ENCODE results near the gene PYGO2. TPM values are rescaled to one million over a fixed set of nuclear protein-coding genes. Genes with fewer than 3 reads are reported as not detected.
A peak's percentile ranks its signal among the peaks of the same experiment; 100 is the strongest.

PYGO2 gene
- total RNA-seq, 4 donors from 2014 or later, result 28.6 to 48.3 (median 42.9) TPM

GRCh38 chr1:155000411-155000725, 38.8 kb upstream of the PYGO2 start:
- no peaks in the 10 kb centered on the region for H3K36me3 ChIP-seq
- H3K4me3 ChIP-seq (replicated peaks in 1 of 3), result peak overlapping the region in 1 of 3 donors; percentile 86
- WGBS, 2 donors, result 1 to 2% methylated on average over 11 to 12 of the region's 13 CpGs
- peak overlapping the region; percentile 86 to 99 (median 95) for H3K27ac ChIP-seq
- H3K27me3 ChIP-seq, result no peaks in the 10 kb centered on the region
- DNase-seq, result no peak
- peaks cover 28 to 31% of the 10 kb centered on the region in 2 donors for H3K4me1 ChIP-seq
- TF ChIP-seq POLR2A (IDR thresholded peaks at IDR 0.05), result no peak
- no peaks in the 10 kb centered on the region for H3K9me3 ChIP-seq
- intact Hi-C loops (cut with DNase I), result no loop called here

GRCh38 chr1:154999571-155000410, 38.2 kb upstream of the PYGO2 start:
- H3K9me3 ChIP-seq, result no peaks in the 10 kb centered on the region
- H3K4me1 ChIP-seq, result peaks cover 22 to 26% of the 10 kb centered on the region in 2 donors
- H3K27ac ChIP-seq, result peak overlapping the region; percentile 86 to 99 (median 95)
- TF ChIP-seq, protein P1, sequence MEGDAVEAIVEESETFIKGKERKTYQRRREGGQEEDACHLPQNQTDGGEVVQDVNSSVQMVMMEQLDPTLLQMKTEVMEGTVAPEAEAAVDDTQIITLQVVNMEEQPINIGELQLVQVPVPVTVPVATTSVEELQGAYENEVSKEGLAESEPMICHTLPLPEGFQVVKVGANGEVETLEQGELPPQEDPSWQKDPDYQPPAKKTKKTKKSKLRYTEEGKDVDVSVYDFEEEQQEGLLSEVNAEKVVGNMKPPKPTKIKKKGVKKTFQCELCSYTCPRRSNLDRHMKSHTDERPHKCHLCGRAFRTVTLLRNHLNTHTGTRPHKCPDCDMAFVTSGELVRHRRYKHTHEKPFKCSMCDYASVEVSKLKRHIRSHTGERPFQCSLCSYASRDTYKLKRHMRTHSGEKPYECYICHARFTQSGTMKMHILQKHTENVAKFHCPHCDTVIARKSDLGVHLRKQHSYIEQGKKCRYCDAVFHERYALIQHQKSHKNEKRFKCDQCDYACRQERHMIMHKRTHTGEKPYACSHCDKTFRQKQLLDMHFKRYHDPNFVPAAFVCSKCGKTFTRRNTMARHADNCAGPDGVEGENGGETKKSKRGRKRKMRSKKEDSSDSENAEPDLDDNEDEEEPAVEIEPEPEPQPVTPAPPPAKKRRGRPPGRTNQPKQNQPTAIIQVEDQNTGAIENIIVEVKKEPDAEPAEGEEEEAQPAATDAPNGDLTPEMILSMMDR (IDR thresholded peaks at IDR 0.05), result no peak
- no peak for TF ChIP-seq POLR2A (IDR thresholded peaks at IDR 0.05)
- WGBS, 2 donors, result 5 to 6% methylated on average over 30 to 50 of the region's 50 CpGs
- no peaks in the 10 kb centered on the region for H3K36me3 ChIP-seq
- H3K4me3 ChIP-seq (replicated peaks in 1 of 3), result peak overlapping the region in 1 of 3 donors; percentile 86
- DNase-seq, result peak; percentile 63 to 67
- intact Hi-C loops (cut with DNase I), result loop anchor here (5.0 kb wide), 1 partner anchor 37 kb away; the partner anchor contains the start of gene PYGO2
- no peaks in the 10 kb centered on the region for H3K27me3 ChIP-seq

- TF ChIP-seq, protein P1 (IDR thresholded peaks at IDR 0.05), result peak; percentile 33 to 70 (median 63)
- no peak for TF ChIP-seq POLR2A (IDR thresholded peaks at IDR 0.05)
- peak in 1 of 2 donors; percentile 51 for DNase-seq
- WGBS, 2 donors, result 21 to 22% methylated on average over 30 to 31 of the region's 40 CpGs
- H3K4me1 ChIP-seq, result peaks cover 16 to 18% of the 10 kb centered on the region in 2 donors
- peak overlapping the region in 1 of 3 donors; percentile 86 for H3K4me3 ChIP-seq (replicated peaks in 1 of 3)
- no peaks in the 10 kb centered on the region for H3K36me3 ChIP-seq
- no peaks in the 10 kb centered on the region for H3K27me3 ChIP-seq
- intact Hi-C loops (cut with DNase I), result loop anchor here (5.0 kb wide), 1 partner anchor 37 kb away; the partner anchor contains the start of gene PYGO2
- H3K9me3 ChIP-seq, result no peaks in the 10 kb centered on the region
- H3K27ac ChIP-seq, result peak overlapping the region in 2 of 3 donors; percentile 95 to 99
These were observed 37.4 kb upstream of the PYGO2 start for GRCh38 chr1:154998818-154999570.

- Histone ChIP-seq H3K9me3 (no peaks in the 10 kb centered on the region), H3K4me1 (peaks cover 15 to 16% of the 10 kb centered on the region in 2 donors), H3K27me3 (no peaks in the 10 kb centered on the region), H3K4me3 (replicated peaks in 1 of 3) (no peak overlapping the region), H3K36me3 (no peaks in the 10 kb centered on the region), H3K27ac (no peak overlapping the region)
- intact Hi-C loops (cut with DNase I), result loop anchor here (5.0 kb wide), 1 partner anchor 36 kb away; the partner anchor contains the start of gene PYGO2
- no peak for DNase-seq
- TF ChIP-seq, protein P1 (IDR thresholded peaks at IDR 0.05), result no peak
- TF ChIP-seq POLR2A (IDR thresholded peaks at IDR 0.05), result no peak
- WGBS, 2 donors, result 76 to 78% methylated on average over 16 of the region's 16 CpGs
These were observed 36.7 kb upstream of the PYGO2 start for GRCh38 chr1:154998201-154998780.

DNA sequence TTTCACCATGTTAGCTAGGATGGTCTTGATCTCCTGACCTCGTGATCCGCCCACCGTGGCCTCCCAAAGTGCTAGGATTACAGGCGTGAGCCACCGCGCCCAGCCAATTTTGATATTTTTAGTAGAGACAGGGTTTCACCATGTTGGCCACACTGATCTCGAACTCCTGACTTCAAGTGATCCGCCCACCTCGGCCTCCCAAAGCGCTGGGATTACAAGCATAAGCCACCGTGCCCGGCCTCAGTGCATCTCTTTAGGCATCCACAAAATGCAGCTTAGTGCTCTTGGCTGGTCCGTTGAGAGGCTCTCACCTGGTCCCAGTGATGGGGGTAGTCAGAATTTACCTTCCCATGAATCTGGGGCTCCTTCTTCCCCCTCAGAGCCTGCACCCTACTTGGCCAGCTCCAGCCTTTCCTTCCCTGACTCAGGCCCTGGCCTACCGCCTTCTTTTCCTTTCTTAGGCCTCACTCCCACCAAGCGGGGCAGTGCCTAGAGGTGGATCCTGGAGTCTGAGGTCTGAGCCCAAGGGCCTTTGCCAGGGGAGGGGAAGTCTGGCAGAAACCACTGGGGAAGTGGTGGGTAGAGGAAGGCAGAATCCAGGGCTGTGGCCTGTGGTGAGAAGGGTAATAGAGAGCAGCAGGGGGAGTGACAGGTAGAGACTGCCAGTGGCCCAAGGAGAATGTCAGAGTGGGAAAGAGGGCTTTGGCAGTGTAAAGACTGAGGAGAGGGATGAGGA, 35.6 kb upstream of the PYGO2 start:
- Histone ChIP-seq H3K36me3 (no peaks in the 10 kb centered on the region), H3K4me1 (peaks cover 15 to 16% of the 10 kb centered on the region in 2 donors), H3K27ac (no peak overlapping the region), H3K4me3 (replicated peaks in 1 of 3) (no peak overlapping the region), H3K27me3 (no peaks in the 10 kb centered on the region), H3K9me3 (no peaks in the 10 kb centered on the region)
- intact Hi-C loops (cut with DNase I), result loop anchor here (5.0 kb wide), 1 partner anchor 35 kb away; the partner anchor contains the start of gene PYGO2
- no peak for DNase-seq
- no peak for TF ChIP-seq POLR2A (IDR thresholded peaks at IDR 0.05)
- TF ChIP-seq, protein P1 (IDR thresholded peaks at IDR 0.05), result no peak
- WGBS, 2 donors, result 82 to 83% methylated on average over 15 of the region's 15 CpGs

Measured in thyroid gland (tissue), 4 donors.